WTC11 (cell line): ENCODE data around the gene OR51D1.

Experiments used
- ATF3 ChIP-seq: sonication (generic); formaldehyde crosslinking; conservative IDR thresholded peaks from 2 replicates; pipeline ENCODE4 v1.8.1; 2022; ENCODE audit warnings: mild to moderate bottlenecking, missing genetic modification reagents
- E2F1 ChIP-seq: sonication (generic); formaldehyde crosslinking; IDR thresholded peaks from 2 replicates; pipeline ENCODE4 v1.8.0; 2022; ENCODE audit warnings: mild to moderate bottlenecking, missing genetic modification reagents
- GABPB1 ChIP-seq: sonication (generic); formaldehyde crosslinking; IDR thresholded peaks from 2 replicates; pipeline ENCODE4 v1.8.1; 2023; ENCODE audit warnings: mild to moderate bottlenecking, missing genetic modification reagents
- MLX ChIP-seq: sonication (generic); formaldehyde crosslinking; IDR thresholded peaks from 2 replicates; pipeline ENCODE4 v1.8.1; 2023; ENCODE audit warnings: mild to moderate bottlenecking, missing genetic modification reagents, moderate library complexity
- SP1 ChIP-seq: sonication (generic); formaldehyde crosslinking; conservative IDR thresholded peaks from 2 replicates; pipeline ENCODE4 v1.8.1; 2022; ENCODE audit warnings: missing genetic modification reagents

- TF ChIP-seq SP1 (CRISPR knock-in tag) (no peak), MLX (CRISPR knock-in tag) (no peak), GABPB1 (CRISPR knock-in tag) (no peak), ATF3 (no peak), E2F1 (CRISPR knock-in tag) (no peak)
These were observed 43.5 kb upstream of the OR51D1 start, which contains the start of gene OR52I1 for GRCh38 chr11:4593739-4594138.
